ENCODE measurements around the gene STAG3. TPM values are rescaled to one million over a fixed set of nuclear protein-coding genes. Genes with fewer than 3 reads are reported as not detected.

The STAG3 gene
- total and polyA plus RNA-seq, 2 donors (not counting 1 experiment from before 2014, with no cell fraction given), result 24.8 to 33.4 TPM

GRCh38 chr7:100204454-100204853, 26.7 kb downstream of the STAG3 start:
- Histone ChIP-seq H3K27ac (ENCODE audit: low read length in 2 of 2) (no peak overlapping the region), H3K36me3 (replicated peaks in 1 of 2; ENCODE audit: control extremely low read depth in 1 of 2, control insufficient read depth in 1 of 2, extremely low read depth in 1 of 2, insufficient read depth in 2 of 2, low read length in 1 of 2) (no peaks in the 10 kb centered on the region), H3K79me2 (ENCODE audit: control insufficient read depth, insufficient read depth, low read length) (no peaks in the 10 kb centered on the region), H3K4me3 (ENCODE audit: control extremely low read depth in 1 of 5, extremely low read depth in 1 of 5, insufficient read depth in 1 of 5, low read depth in 2 of 5, low read length in 4 of 5) (no peak overlapping the region), H3K4me1 (ENCODE audit: control insufficient read depth in 2 of 2, insufficient read depth in 2 of 2, low read length in 2 of 2) (peaks cover 20 to 26% of the 10 kb centered on the region in 2 donors), H3K4me2 (replicated peaks; ENCODE audit: low read depth, low read length, poor library complexity, severe bottlenecking) (no peak overlapping the region), H3K27me3 (replicated peaks in 1 of 4; ENCODE audit: control extremely low read depth in 1 of 4, control insufficient read depth in 3 of 4, insufficient read depth in 4 of 4, low read length in 3 of 4) (no peaks in the 10 kb centered on the region), H2AFZ (ENCODE audit: insufficient read depth, low read depth, low read length, poor library complexity, severe bottlenecking) (no peak overlapping the region), H3K9me3 (ENCODE audit: control extremely low read depth in 1 of 3, control insufficient read depth in 2 of 3, insufficient read depth in 1 of 3, low read length in 2 of 3) (no peaks in the 10 kb centered on the region), H3K9ac (ENCODE audit: low read length) (no peak overlapping the region), H4K20me1 (ENCODE audit: control insufficient read depth, insufficient read depth, low read length, poor library complexity, severe bottlenecking) (no peaks in the 10 kb centered on the region)
- CTCF ChIA-PET, result interaction anchor here (0.9 to 1.5 kb wide), 3 partner anchors 10 to 14 kb away, joined by 3 to 4 read pairs (median 3); no protein-coding TSS in a partner anchor
- peaks cover 52% of the 10 kb centered on the region for H3K4me1 Mint-ChIP-seq
- H3K4me3 Mint-ChIP-seq, result no peak overlapping the region
- no peak for ATAC-seq (ENCODE audit: low read depth)
- TF ChIP-seq CTCF (IDR thresholded peaks at IDR 0.05) (no peak), EZH2 (IDR thresholded peaks at IDR 0.05; ENCODE audit: borderline replicate concordance, insufficient read depth, low read depth, low read length, poor library complexity, severe bottlenecking) (no peak)
- POLR2A ChIA-PET, result interaction anchor here (1.3 kb wide), 1 partner anchor 27 kb away, joined by 7 read pairs; the partner anchor contains the start of genes GPC2 and STAG3
- DNase-seq, result no peak
- 82% methylated on average over 8 of the region's 9 CpGs for WGBS (ENCODE audit: insufficient coverage)
- no peak overlapping the region for H3K27ac Mint-ChIP-seq
- H3K27me3 Mint-ChIP-seq, result no peaks in the 10 kb centered on the region
- H3K9me3 Mint-ChIP-seq (ENCODE audit: insufficient read depth), result no peaks in the 10 kb centered on the region
- intact Hi-C loops (cut with micrococcal nuclease), result no loop called here

- DNase-seq (peak; percentile 30), ATAC-seq (ENCODE audit: low read depth) (no peak)
- Mint-ChIP-seq H3K4me3 (peak overlapping the region; percentile 46), H3K27ac (peak overlapping the region; percentile 85), H3K27me3 (no peaks in the 10 kb centered on the region), H3K4me1 (peaks cover 64% of the 10 kb centered on the region), H3K9me3 (ENCODE audit: insufficient read depth) (no peaks in the 10 kb centered on the region)
- Histone ChIP-seq H4K20me1 (ENCODE audit: control insufficient read depth, insufficient read depth, low read length, poor library complexity, severe bottlenecking) (no peaks in the 10 kb centered on the region), H3K27ac (ENCODE audit: low read length in 2 of 2) (no peak overlapping the region), H3K36me3 (replicated peaks in 1 of 2; ENCODE audit: control extremely low read depth in 1 of 2, control insufficient read depth in 1 of 2, extremely low read depth in 1 of 2, insufficient read depth in 2 of 2, low read length in 1 of 2) (no peaks in the 10 kb centered on the region), H3K9me3 (ENCODE audit: control extremely low read depth in 1 of 3, control insufficient read depth in 2 of 3, insufficient read depth in 1 of 3, low read length in 2 of 3) (no peaks in the 10 kb centered on the region), H3K79me2 (ENCODE audit: control insufficient read depth, insufficient read depth, low read length) (peaks cover 7% of the 10 kb centered on the region), H3K4me1 (ENCODE audit: control insufficient read depth in 2 of 2, insufficient read depth in 2 of 2, low read length in 2 of 2) (peaks cover 42 to 50% of the 10 kb centered on the region in 2 donors), H3K4me3 (ENCODE audit: control extremely low read depth in 1 of 5, extremely low read depth in 1 of 5, insufficient read depth in 1 of 5, low read depth in 2 of 5, low read length in 4 of 5) (peak overlapping the region in 1 of 5 experiments; percentile 10), H3K9ac (ENCODE audit: low read length) (no peak overlapping the region), H2AFZ (ENCODE audit: insufficient read depth, low read depth, low read length, poor library complexity, severe bottlenecking) (no peak overlapping the region), H3K4me2 (replicated peaks; ENCODE audit: low read depth, low read length, poor library complexity, severe bottlenecking) (peak overlapping the region; percentile 45), H3K27me3 (replicated peaks in 1 of 4; ENCODE audit: control extremely low read depth in 1 of 4, control insufficient read depth in 3 of 4, insufficient read depth in 4 of 4, low read length in 3 of 4) (no peaks in the 10 kb centered on the region)
- CTCF ChIA-PET, result interaction anchor here (1.3 to 6.5 kb wide), 6 partner anchors 8 to 78 kb away, joined by 3 to 56 read pairs (median 6); no protein-coding TSS in a partner anchor
- intact Hi-C loops (cut with micrococcal nuclease), result no loop called here
- 43% methylated on average over 5 of the region's 6 CpGs for WGBS (ENCODE audit: insufficient coverage)
- POLR2A ChIA-PET, result interaction anchor here (0.6 to 1.3 kb wide), 3 partner anchors 16 to 70 kb away, joined by 3 to 4 read pairs (median 3); no protein-coding TSS in a partner anchor
- no peak for TF ChIP-seq CTCF (IDR thresholded peaks at IDR 0.05)
- TF ChIP-seq EZH2 (IDR thresholded peaks at IDR 0.05; ENCODE audit: borderline replicate concordance, insufficient read depth, low read depth, low read length, poor library complexity, severe bottlenecking), result no peak
These were observed 31.2 kb downstream of the STAG3 start for GRCh38 chr7:100208911-100209408.
